MM.1S (cell line): Measurements from ENCODE around the gene CDC5L.

Experiments used
- DNase-seq: peaks from one replicate; pipeline ENCODE4 v3.0.0-alpha.2; 2015
- H2AFZ ChIP-seq: fragments of 300-600 bp; sonication (generic); 2 replicates; pipeline ENCODE4 v1.6.0; 2016; ENCODE audit warnings: antibody characterized with exemption, low read length
- H3F3A ChIP-seq: fragments of 300-600 bp; sonication (generic); 2 replicates; pipeline ENCODE4 v1.6.1; 2016; ENCODE audit warnings: mild to moderate bottlenecking, antibody characterized with exemption, low read length, moderate library complexity, mixed read lengths; ENCODE audit not compliant: insufficient read depth
- H3K27ac ChIP-seq: fragments of 300-600 bp; sonication (generic); 2 replicates; pipeline ENCODE4 v1.5.1; 2016; ENCODE audit warnings: mild to moderate bottlenecking, low read length
- H3K27me3 ChIP-seq: fragments of 300-600 bp; sonication (generic); replicated peaks from 2 replicates; pipeline ENCODE4 v1.6.0; 2016; ENCODE audit warnings: low read length; ENCODE audit not compliant: insufficient read depth
- H3K36me3 ChIP-seq: fragments of 300-600 bp; sonication (generic); replicated peaks from 2 replicates; pipeline ENCODE4 v1.6.1; 2016; ENCODE audit warnings: mild to moderate bottlenecking, low read length, mixed read lengths; ENCODE audit not compliant: insufficient read depth
- H3K4me1 ChIP-seq: fragments of 300-600 bp; sonication (generic); 2 replicates; pipeline ENCODE4 v1.6.1; 2016; ENCODE audit warnings: low read length, mixed read lengths
- H3K4me2 ChIP-seq: fragments of 300-600 bp; sonication (generic); 2 replicates; pipeline ENCODE4 v1.6.0; 2016; ENCODE audit warnings: low read depth, low read length
- H3K4me3 ChIP-seq: fragments of 300-600 bp; sonication (generic); 2 replicates; pipeline ENCODE4 v1.5.1; 2016; ENCODE audit warnings: low read length, mixed read lengths
- H3K79me2 ChIP-seq: fragments of 300-600 bp; sonication (generic); 2 replicates; pipeline ENCODE4 v1.6.1; 2016; ENCODE audit warnings: mixed run types, low read length, mixed read lengths
- H3K9ac ChIP-seq: fragments of 300-600 bp; sonication (generic); 2 replicates; pipeline ENCODE4 v1.6.1; 2016; ENCODE audit warnings: low read length, mixed read lengths
- H3K9me2 ChIP-seq: fragments of 300-600 bp; sonication (generic); replicated peaks from 2 replicates; pipeline ENCODE4 v1.6.1; 2016; ENCODE audit warnings: mild to moderate bottlenecking, low read length, mixed read lengths; ENCODE audit not compliant: insufficient read depth
- H3K9me3 ChIP-seq: fragments of 300-600 bp; sonication (generic); replicated peaks from 2 replicates; pipeline ENCODE4 v1.6.1; 2016; ENCODE audit warnings: mild to moderate bottlenecking, low read length, mixed read lengths; ENCODE audit not compliant: insufficient read depth
- H4K20me1 ChIP-seq: fragments of 300-600 bp; sonication (generic); 2 replicates; pipeline ENCODE4 v1.6.1; 2016; ENCODE audit warnings: mild to moderate bottlenecking, low read length, moderate library complexity, mixed read lengths; ENCODE audit not compliant: insufficient read depth
- EZH2 ChIP-seq: fragments of 300-600 bp; sonication (generic); optimal IDR thresholded peaks from 2 replicates; pipeline ENCODE3; 2017; ENCODE audit warnings: low read depth, mild to moderate bottlenecking, antibody characterized with exemption, low read length, mixed read lengths
- EZH2phosphoT487 ChIP-seq: fragments of 300-600 bp; sonication (generic); IDR thresholded peaks from 2 replicates; pipeline ENCODE4 v1.6.1; 2018; ENCODE audit warnings: antibody characterized with exemption, low read length
- TF ChIP-seq, protein P1 (sequence below): fragments of 300-600 bp; sonication (generic); IDR thresholded peaks from 2 replicates; pipeline ENCODE4 v1.5.1; 2016; ENCODE audit warnings: antibody characterized with exemption, low read length, mixed read lengths

CDC5L gene

DNA sequence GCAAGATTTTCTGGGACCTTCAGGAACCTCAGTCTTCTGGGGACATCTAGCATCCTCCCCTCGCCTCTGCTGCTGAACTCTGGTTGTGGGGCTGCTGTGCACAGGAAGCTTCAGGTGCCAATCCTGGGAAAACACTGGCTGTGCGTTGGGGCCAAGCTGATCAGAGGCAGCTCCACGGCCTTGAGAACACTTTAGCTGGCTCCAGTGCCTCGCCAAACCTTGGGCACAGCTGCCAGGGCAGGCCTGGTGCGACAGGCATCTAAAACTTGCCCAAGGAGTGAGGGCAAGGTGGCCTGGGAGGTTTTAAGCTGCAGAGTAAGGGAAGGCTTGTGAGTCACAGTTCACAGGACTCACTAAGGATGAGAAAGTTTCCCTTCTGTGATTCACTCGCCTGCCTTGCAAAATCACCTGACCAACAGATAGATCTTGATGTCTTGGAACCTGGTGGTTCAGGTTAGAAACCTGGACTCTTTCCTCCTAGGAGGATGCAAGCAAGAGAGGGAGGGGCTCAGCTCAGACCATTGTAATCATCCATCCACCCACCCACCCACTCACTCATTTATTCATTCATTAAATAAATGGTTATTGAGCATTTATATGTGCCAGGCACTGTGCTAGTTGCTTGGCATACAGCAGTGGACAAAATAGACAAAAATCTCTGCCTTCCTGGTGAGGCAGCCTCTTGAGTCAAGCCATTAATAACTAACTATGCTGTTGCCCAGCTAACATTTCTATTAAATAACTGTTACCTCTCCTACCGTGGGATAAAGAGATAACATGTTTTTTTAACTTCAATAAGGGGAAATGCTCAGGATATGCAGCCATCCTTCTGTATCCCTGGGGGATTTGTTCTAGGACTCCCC lies 47.5 kb upstream of the CDC5L start:
- no peak overlapping the region for H3K4me3 ChIP-seq
- no peak for TF ChIP-seq EZH2
- no peaks in the 10 kb centered on the region for H3K36me3 ChIP-seq
- peaks cover 4% of the 10 kb centered on the region; the same call in 1 of the 2 replicates for H3K4me1 ChIP-seq
- no peaks in the 10 kb centered on the region for H3K9me2 ChIP-seq
- no peaks in the 10 kb centered on the region for H3K9me3 ChIP-seq
- H3K27ac ChIP-seq = no peak overlapping the region
- H2AFZ ChIP-seq = no peak overlapping the region
- H3K9ac ChIP-seq = no peak overlapping the region
- H3K79me2 ChIP-seq = no peaks in the 10 kb centered on the region
- DNase-seq = no peak
- no peaks in the 10 kb centered on the region for H3K27me3 ChIP-seq
- H3K4me2 ChIP-seq = no peak overlapping the region
- no peaks in the 10 kb centered on the region for H4K20me1 ChIP-seq
- H3F3A ChIP-seq = no peaks in the 10 kb centered on the region

DNA sequence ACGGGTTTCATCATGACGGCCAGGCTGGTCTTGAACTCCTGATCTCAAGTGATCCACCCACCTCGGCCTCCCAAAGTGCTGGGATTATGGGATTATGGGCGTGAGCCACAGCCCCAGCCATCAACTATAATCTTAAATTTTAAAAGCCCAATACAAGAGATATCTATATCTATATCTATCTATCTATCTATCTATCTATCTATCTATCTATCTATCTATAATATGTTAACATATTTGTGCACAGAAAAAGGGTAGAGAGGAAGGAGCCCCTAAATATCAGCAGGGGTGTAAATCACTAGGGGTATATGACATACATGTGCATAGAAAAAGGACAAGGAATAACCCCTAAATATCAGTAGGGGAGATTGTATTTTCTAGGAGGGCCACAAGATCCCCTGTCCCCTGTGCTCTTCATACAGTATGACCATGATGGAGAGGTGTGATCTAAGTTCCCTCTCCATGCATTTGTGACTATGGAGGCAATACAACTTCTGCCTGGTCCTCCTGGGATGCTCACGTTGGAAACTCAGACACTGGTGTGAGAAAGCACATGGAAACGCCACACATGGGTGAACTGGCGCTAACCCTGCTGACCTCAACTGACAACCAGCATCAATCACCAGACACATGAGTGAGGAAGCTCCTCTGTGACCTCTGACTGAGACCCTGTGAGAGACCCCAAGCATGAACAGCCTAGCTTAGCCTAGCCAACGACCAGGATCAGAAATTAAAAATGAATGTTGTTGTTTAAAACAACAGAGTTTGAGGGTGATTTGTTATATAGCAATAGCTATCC lies 46.2 kb upstream of the CDC5L start:
- Histone ChIP-seq H3K79me2 (no peaks in the 10 kb centered on the region), H3K4me2 (no peak overlapping the region), H3K9ac (no peak overlapping the region), H3K27me3 (no peaks in the 10 kb centered on the region), H3K4me1 (no peaks in the 10 kb centered on the region), H3K9me2 (no peaks in the 10 kb centered on the region), H3K9me3 (no peaks in the 10 kb centered on the region), H3K36me3 (no peaks in the 10 kb centered on the region), H3F3A (no peaks in the 10 kb centered on the region), H3K4me3 (no peak overlapping the region), H2AFZ (no peak overlapping the region), H3K27ac (no peak overlapping the region), H4K20me1 (no peaks in the 10 kb centered on the region)
- no peak for DNase-seq
- TF ChIP-seq, protein P1, sequence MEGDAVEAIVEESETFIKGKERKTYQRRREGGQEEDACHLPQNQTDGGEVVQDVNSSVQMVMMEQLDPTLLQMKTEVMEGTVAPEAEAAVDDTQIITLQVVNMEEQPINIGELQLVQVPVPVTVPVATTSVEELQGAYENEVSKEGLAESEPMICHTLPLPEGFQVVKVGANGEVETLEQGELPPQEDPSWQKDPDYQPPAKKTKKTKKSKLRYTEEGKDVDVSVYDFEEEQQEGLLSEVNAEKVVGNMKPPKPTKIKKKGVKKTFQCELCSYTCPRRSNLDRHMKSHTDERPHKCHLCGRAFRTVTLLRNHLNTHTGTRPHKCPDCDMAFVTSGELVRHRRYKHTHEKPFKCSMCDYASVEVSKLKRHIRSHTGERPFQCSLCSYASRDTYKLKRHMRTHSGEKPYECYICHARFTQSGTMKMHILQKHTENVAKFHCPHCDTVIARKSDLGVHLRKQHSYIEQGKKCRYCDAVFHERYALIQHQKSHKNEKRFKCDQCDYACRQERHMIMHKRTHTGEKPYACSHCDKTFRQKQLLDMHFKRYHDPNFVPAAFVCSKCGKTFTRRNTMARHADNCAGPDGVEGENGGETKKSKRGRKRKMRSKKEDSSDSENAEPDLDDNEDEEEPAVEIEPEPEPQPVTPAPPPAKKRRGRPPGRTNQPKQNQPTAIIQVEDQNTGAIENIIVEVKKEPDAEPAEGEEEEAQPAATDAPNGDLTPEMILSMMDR = no peak
- TF ChIP-seq EZH2phosphoT487 (no peak), EZH2 (no peak)

DNA sequence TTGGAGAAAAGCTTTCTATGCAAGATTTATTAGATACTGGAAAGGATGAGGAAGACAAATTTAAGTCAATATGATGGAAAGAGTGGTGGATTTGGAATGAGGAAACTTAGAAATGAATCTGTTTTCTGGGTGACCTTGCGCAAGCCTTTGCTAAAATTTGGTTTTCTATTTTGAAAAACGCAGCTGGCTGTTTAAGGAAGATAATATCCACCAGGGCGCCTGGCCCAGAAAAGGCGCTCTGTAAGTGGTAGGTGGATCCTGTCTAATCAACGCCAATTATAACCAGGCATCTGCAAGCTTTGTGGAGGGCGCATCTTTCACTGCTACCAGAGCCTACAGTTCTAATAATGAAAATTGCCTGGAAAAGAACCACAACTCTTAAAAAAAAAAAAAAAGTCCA lies 45.5 kb upstream of the CDC5L start:
- no peak overlapping the region for H3K27ac ChIP-seq
- no peaks in the 10 kb centered on the region for H3K79me2 ChIP-seq
- no peaks in the 10 kb centered on the region for H3F3A ChIP-seq
- no peak for DNase-seq
- no peaks in the 10 kb centered on the region for H3K9me2 ChIP-seq
- no peak for TF ChIP-seq EZH2
- TF ChIP-seq, protein P1 = no peak
- no peak for TF ChIP-seq EZH2phosphoT487
- H4K20me1 ChIP-seq = no peaks in the 10 kb centered on the region
- no peaks in the 10 kb centered on the region for H3K27me3 ChIP-seq
- H3K9me3 ChIP-seq = no peaks in the 10 kb centered on the region
- no peaks in the 10 kb centered on the region for H3K4me1 ChIP-seq
- H3K9ac ChIP-seq = no peak overlapping the region
- H2AFZ ChIP-seq = no peak overlapping the region
- H3K4me2 ChIP-seq = no peak overlapping the region
- no peaks in the 10 kb centered on the region for H3K36me3 ChIP-seq
- no peak overlapping the region for H3K4me3 ChIP-seq
